ENCODE data around the gene OR10T2.
"Not testable (repeated sequence)": the region's sequence is repeated elsewhere in the genome, so short reads cannot be mapped to it uniquely, and the experiment has no call there.

Gene OR10T2

DNA sequence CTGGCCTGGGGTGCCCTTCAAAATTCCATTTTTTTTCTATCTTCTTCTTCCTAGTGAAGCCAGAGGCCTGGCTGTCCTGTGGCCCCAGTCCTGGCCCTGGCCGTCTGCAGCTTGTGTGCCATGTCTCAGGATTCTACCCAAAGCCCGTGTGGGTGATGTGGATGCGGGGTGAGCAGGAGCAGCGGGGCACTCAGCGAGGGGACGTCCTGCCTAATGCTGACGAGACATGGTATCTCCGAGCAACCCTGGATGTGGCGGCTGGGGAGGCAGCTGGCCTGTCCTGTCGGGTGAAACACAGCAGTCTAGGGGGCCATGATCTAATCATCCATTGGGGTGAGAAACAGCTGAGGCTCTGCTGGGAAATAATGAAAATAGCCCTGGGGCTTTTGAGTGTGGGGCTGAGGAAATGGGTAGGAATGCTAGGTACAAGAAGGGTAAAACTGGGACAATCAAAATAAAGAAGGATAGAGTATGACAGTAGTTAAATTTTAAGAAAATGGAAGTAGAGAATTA is 43.4 kb downstream of the OR10T2 start:
- no peak for DNase-seq

- DNase-seq: no peak
Observed at GRCh38 chr1:158354255-158354654, 45.0 kb downstream of the OR10T2 start.

GRCh38 chr1:158353303-158354075 is 45.8 kb downstream of the OR10T2 start, which contains the start of gene CD1E:
Gene CD1E, plus strand, starts transcription at chr1:158353894. Its CDS starts 95 bp downstream, at chr1:158353989.
- no peak for DNase-seq

- DNase-seq: not testable (repeated sequence)
Observed at GRCh38 chr1:158348946-158349345, 50.3 kb downstream of the OR10T2 start.

Measured in NCI-H82 (cell line).